ENCODE data around the gene ARIH2.
A peak's percentile ranks its signal among the peaks of the same experiment; 100 is the strongest.

ARIH2 gene

GRCh38 chr3:48974076-48974864 is 55.6 kb downstream of the ARIH2 start:
- H3K27ac ChIP-seq (ENCODE audit: low read depth, low read length): no peak overlapping the region
- no peak overlapping the region for H2AFZ ChIP-seq (ENCODE audit: low read length, unreplicated experiment)
- H3K36me3 ChIP-seq (ENCODE audit: insufficient read depth, low read length): peaks cover 19% of the 10 kb centered on the region; the same call in 1 of the 2 replicates

DNA sequence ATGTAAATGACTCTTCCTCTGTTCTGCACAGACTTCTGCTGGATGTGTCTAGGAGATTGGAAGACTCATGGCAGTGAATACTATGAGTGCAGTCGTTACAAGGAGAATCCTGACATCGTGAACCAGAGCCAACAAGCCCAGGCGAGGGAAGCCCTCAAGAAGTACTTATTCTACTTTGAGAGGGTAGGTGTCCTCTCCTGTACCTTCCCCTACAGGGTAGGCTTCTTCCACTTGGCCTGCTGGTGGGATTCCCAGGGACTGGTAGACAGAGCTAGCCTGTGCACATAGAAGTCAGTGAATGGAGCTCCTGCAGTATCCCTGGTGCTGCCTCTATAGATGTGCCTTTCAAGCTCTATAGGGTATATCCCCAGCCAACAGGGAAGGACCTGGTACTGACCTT is 60.8 kb downstream of the ARIH2 start:
- no peaks in the 10 kb centered on the region for H3K27me3 ChIP-seq (ENCODE audit: insufficient read depth, low read length)
- no peak overlapping the region for H3K27ac ChIP-seq (ENCODE audit: low read depth, low read length)
- peaks cover 4% of the 10 kb centered on the region for H3K4me1 ChIP-seq (ENCODE audit: control insufficient read depth, insufficient read depth, low read length, unreplicated experiment)
- peaks cover 7% of the 10 kb centered on the region; the same call in 1 of the 2 replicates for H3K36me3 ChIP-seq (ENCODE audit: insufficient read depth, low read length)
- H3K4me3 ChIP-seq (ENCODE audit: low read depth, low read length): no peak overlapping the region
- no peaks in the 10 kb centered on the region for H3K79me2 ChIP-seq (ENCODE audit: control insufficient read depth, insufficient read depth, low read length, unreplicated experiment)
- H2AFZ ChIP-seq (ENCODE audit: low read length, unreplicated experiment): no peak overlapping the region

More at GRCh38 chr3:48974076-48974864, 55.6 kb downstream of the ARIH2 start:
- H3K4me1 ChIP-seq (ENCODE audit: control insufficient read depth, insufficient read depth, low read length, unreplicated experiment): no peaks in the 10 kb centered on the region
- H3K27me3 ChIP-seq (ENCODE audit: insufficient read depth, low read length): no peaks in the 10 kb centered on the region
- no peak overlapping the region for H3K4me3 ChIP-seq (ENCODE audit: low read depth, low read length)
- H3K79me2 ChIP-seq (ENCODE audit: control insufficient read depth, insufficient read depth, low read length, unreplicated experiment): no peaks in the 10 kb centered on the region

DNA sequence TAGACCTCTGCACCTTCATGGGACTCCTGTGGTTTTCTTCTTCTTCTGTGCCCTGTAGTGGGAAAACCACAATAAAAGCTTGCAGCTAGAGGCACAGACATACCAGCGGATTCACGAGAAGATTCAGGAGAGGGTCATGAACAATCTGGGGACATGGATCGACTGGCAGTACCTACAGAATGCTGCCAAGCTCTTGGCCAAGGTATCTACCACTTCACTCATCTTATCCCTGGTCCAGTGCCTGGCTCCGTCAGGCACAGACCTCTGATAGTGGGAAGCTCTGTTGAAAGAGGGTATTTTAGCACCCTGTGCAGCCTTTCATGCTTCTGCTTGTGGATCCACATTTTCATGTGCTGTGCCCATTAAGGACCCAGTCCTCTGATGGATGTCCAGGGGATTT is 61.7 kb downstream of the ARIH2 start:
- H3K36me3 ChIP-seq (ENCODE audit: insufficient read depth, low read length): peaks cover 7% of the 10 kb centered on the region; the same call in 1 of the 2 replicates
- no peak overlapping the region for H3K27ac ChIP-seq (ENCODE audit: low read depth, low read length)
- no peak overlapping the region for H2AFZ ChIP-seq (ENCODE audit: low read length, unreplicated experiment)
- peaks cover 4% of the 10 kb centered on the region for H3K4me1 ChIP-seq (ENCODE audit: control insufficient read depth, insufficient read depth, low read length, unreplicated experiment)
- H3K4me3 ChIP-seq (ENCODE audit: low read depth, low read length): no peak overlapping the region
- no peaks in the 10 kb centered on the region for H3K27me3 ChIP-seq (ENCODE audit: insufficient read depth, low read length)
- H3K79me2 ChIP-seq (ENCODE audit: control insufficient read depth, insufficient read depth, low read length, unreplicated experiment): no peaks in the 10 kb centered on the region

DNA sequence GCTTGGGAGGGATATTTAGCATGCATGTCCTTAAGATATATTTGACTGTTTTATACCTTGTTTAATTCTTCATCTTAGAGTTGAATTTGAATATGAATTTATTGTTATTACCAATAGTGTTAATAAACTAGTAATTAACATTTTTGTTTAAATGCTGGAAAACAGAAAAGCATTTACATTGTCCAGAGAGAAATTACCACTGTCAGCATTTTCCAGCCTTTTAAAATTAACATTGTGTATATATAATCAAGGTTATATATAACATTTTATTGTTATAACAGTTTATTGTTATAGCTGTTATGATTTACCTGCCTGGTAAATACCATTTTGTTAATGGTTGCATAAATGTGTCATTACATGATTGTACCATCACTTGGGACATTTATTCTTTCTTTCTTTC is 63.4 kb downstream of the ARIH2 start:
- H3K36me3 ChIP-seq (ENCODE audit: insufficient read depth, low read length): peaks cover 5% of the 10 kb centered on the region; the same call in 1 of the 2 replicates
- no peak overlapping the region for H2AFZ ChIP-seq (ENCODE audit: low read length, unreplicated experiment)
- H3K4me3 ChIP-seq (ENCODE audit: low read depth, low read length): no peak overlapping the region
- H3K79me2 ChIP-seq (ENCODE audit: control insufficient read depth, insufficient read depth, low read length, unreplicated experiment): no peaks in the 10 kb centered on the region
- peaks cover 4% of the 10 kb centered on the region for H3K4me1 ChIP-seq (ENCODE audit: control insufficient read depth, insufficient read depth, low read length, unreplicated experiment)
- no peak overlapping the region for H3K27ac ChIP-seq (ENCODE audit: low read depth, low read length)
- no peaks in the 10 kb centered on the region for H3K27me3 ChIP-seq (ENCODE audit: insufficient read depth, low read length)

GRCh38 chr3:48982686-48983085 is 64.0 kb downstream of the ARIH2 start:
- H3K27me3 ChIP-seq (ENCODE audit: insufficient read depth, low read length): no peaks in the 10 kb centered on the region
- no peaks in the 10 kb centered on the region for H3K79me2 ChIP-seq (ENCODE audit: control insufficient read depth, insufficient read depth, low read length, unreplicated experiment)
- no peak overlapping the region for H3K4me3 ChIP-seq (ENCODE audit: low read depth, low read length)
- no peak overlapping the region for H2AFZ ChIP-seq (ENCODE audit: low read length, unreplicated experiment)
- peaks cover 5% of the 10 kb centered on the region; the same call in 1 of the 2 replicates for H3K36me3 ChIP-seq (ENCODE audit: insufficient read depth, low read length)
- peaks cover 4% of the 10 kb centered on the region for H3K4me1 ChIP-seq (ENCODE audit: control insufficient read depth, insufficient read depth, low read length, unreplicated experiment)
- no peak overlapping the region for H3K27ac ChIP-seq (ENCODE audit: low read depth, low read length)

GRCh38 chr3:48983096-48983495 is 64.5 kb downstream of the ARIH2 start:
- Histone ChIP-seq H3K27ac (ENCODE audit: low read depth, low read length) (no peak overlapping the region), H3K27me3 (ENCODE audit: insufficient read depth, low read length) (no peaks in the 10 kb centered on the region), H3K79me2 (ENCODE audit: control insufficient read depth, insufficient read depth, low read length, unreplicated experiment) (no peaks in the 10 kb centered on the region), H3K36me3 (ENCODE audit: insufficient read depth, low read length) (peaks cover 5% of the 10 kb centered on the region; the same call in 1 of the 2 replicates), H3K4me3 (ENCODE audit: low read depth, low read length) (no peak overlapping the region), H2AFZ (ENCODE audit: low read length, unreplicated experiment) (no peak overlapping the region), H3K4me1 (ENCODE audit: control insufficient read depth, insufficient read depth, low read length, unreplicated experiment) (peaks cover 4% of the 10 kb centered on the region)

GRCh38 chr3:48984663-48985062 is 66.0 kb downstream of the ARIH2 start:
- H3K36me3 ChIP-seq (ENCODE audit: insufficient read depth, low read length): no peaks in the 10 kb centered on the region; the same call in 1 of the 2 replicates
- H3K4me1 ChIP-seq (ENCODE audit: control insufficient read depth, insufficient read depth, low read length, unreplicated experiment): peaks cover 12% of the 10 kb centered on the region
- no peak overlapping the region for H2AFZ ChIP-seq (ENCODE audit: low read length, unreplicated experiment)
- no peak overlapping the region for H3K27ac ChIP-seq (ENCODE audit: low read depth, low read length)
- no peak overlapping the region for H3K4me3 ChIP-seq (ENCODE audit: low read depth, low read length)
- peaks cover 2% of the 10 kb centered on the region for H3K79me2 ChIP-seq (ENCODE audit: control insufficient read depth, insufficient read depth, low read length, unreplicated experiment)
- no peaks in the 10 kb centered on the region for H3K27me3 ChIP-seq (ENCODE audit: insufficient read depth, low read length)

- Histone ChIP-seq H3K27me3 (ENCODE audit: insufficient read depth, low read length) (no peaks in the 10 kb centered on the region), H3K4me3 (ENCODE audit: low read depth, low read length) (no peak overlapping the region), H3K36me3 (ENCODE audit: insufficient read depth, low read length) (no peaks in the 10 kb centered on the region; the same call in 1 of the 2 replicates), H3K79me2 (ENCODE audit: control insufficient read depth, insufficient read depth, low read length, unreplicated experiment) (peaks cover 4% of the 10 kb centered on the region), H2AFZ (ENCODE audit: low read length, unreplicated experiment) (no peak overlapping the region), H3K27ac (ENCODE audit: low read depth, low read length) (no peak overlapping the region), H3K4me1 (ENCODE audit: control insufficient read depth, insufficient read depth, low read length, unreplicated experiment) (peaks cover 12% of the 10 kb centered on the region)
These were observed 67.3 kb downstream of the ARIH2 start for GRCh38 chr3:48985831-48986376.

DNA sequence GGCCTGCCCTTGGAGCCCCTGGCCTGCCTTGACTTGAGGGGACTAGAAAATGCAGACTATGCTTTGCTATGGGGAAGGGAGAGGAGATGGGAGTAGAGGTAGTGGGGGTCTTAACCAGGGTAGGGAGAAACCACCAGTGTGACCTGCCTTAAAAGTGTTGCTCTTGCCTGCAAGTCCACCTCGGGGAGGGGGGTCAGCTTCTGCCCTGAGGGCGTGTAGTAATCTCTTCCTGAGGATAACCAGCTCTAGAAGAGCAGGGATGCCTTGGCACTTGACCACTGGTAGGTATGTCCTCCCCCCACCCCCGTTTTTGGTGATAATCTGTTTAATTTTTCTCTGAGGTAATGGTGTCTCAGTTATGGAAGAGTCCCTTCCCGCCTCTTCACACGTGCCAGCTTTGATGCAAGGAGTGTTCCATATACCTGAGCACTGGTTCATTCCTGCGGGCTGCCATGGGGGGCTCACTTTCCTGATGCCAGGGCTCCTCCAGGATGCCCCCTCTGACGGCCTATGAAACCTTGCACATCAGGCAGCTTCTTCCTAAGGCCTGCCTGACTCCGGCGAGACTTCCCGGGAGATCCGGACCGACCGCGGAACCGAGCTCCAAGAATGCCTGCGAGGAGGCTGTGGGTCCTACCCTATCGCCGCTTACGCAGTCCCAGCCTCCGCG is 70.6 kb downstream of the ARIH2 start:
- Histone ChIP-seq H3K79me2 (ENCODE audit: control insufficient read depth, insufficient read depth, low read length, unreplicated experiment) (peaks cover 14% of the 10 kb centered on the region), H2AFZ (ENCODE audit: low read length, unreplicated experiment) (peak overlapping the region; percentile 91), H3K27ac (ENCODE audit: low read depth, low read length) (peak overlapping the region; percentile 82), H3K36me3 (ENCODE audit: insufficient read depth, low read length) (no peaks in the 10 kb centered on the region), H3K27me3 (ENCODE audit: insufficient read depth, low read length) (no peaks in the 10 kb centered on the region), H3K4me3 (ENCODE audit: low read depth, low read length) (peak overlapping the region; percentile 89), H3K4me1 (ENCODE audit: control insufficient read depth, insufficient read depth, low read length, unreplicated experiment) (peaks cover 21% of the 10 kb centered on the region)

GRCh38 chr3:48989796-48990635 is 71.4 kb downstream of the ARIH2 start, which contains the start of gene P4HTM:
P4HTM (plus strand) TSS chr3:48990241; CDS start chr3:48990257, 16 bp downstream.
- H2AFZ ChIP-seq (ENCODE audit: low read length, unreplicated experiment): peak within 1 kb of the TSS; percentile 91
- peak within 1 kb of the TSS; percentile 82 for H3K27ac ChIP-seq (ENCODE audit: low read depth, low read length)
- peaks cover 18% of the 10 kb centered on the region for H3K4me1 ChIP-seq (ENCODE audit: control insufficient read depth, insufficient read depth, low read length, unreplicated experiment)
- peak within 1 kb of the TSS; percentile 89 for H3K4me3 ChIP-seq (ENCODE audit: low read depth, low read length)
- H3K27me3 ChIP-seq (ENCODE audit: insufficient read depth, low read length): no peaks in the 10 kb centered on the region
- H3K36me3 ChIP-seq (ENCODE audit: insufficient read depth, low read length): no peaks in the 10 kb centered on the region
- H3K79me2 ChIP-seq (ENCODE audit: control insufficient read depth, insufficient read depth, low read length, unreplicated experiment): peaks cover 14% of the 10 kb centered on the region
